GM12864 (cell line): ENCODE measurements around the gene EXOC3L1.

Experiments
- DNase-seq: peaks from one replicate; pipeline ENCODE4 v3.0.0-alpha.2; 2011; ENCODE audit warnings: low read depth
- H3K4me3 ChIP-seq: 2 replicates; pipeline ENCODE4 v1.5.1; 2011; ENCODE audit warnings: mild to moderate bottlenecking, low read depth, low read length, control low read depth
- TF ChIP-seq, protein P1 (sequence below): IDR thresholded peaks from 2 replicates; pipeline ENCODE4 v1.5.1; 2011; ENCODE audit warnings: low read depth, mild to moderate bottlenecking, moderate library complexity, low read length, control low read depth, inconsistent platforms; ENCODE audit errors: missing control alignments

Gene EXOC3L1

DNA sequence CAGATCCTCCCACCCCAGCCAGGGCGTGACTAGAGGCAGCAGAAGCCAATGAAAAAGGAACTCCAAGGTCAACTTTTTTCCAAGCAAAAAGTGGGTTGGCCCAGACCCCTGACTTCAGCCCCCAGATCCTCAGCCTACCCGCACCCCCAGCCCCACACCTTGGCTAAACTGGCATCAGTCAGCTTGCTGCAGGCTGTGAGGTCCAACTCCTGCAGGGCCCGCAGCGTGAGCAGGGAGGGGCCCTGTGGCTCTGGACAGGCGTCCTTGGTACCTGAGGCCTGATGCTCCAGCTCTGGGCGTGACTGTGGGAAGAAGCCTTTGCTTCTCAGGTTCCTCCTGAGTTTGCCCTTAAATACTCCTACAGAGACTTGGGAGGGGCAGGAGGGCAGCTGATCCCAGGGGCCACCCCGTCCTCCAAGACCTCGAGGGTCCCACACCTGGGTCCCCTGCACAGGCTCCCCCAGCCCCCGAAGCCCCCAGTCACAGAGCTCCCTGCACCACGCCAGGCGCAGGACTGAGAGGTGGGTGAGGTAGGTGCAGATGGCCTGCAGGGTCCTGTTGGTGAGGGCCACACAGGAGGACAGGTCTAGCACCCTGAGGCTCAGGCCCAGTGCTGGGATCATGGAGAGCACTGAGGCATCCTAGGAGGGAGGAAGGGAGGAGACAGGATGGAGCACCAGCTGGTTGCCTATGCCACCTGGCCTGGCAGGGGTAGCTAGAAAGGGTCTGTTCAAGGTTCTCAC, 18.4 kb upstream of the EXOC3L1 start:
- no peak for DNase-seq
- H3K4me3 ChIP-seq = no peak overlapping the region
- TF ChIP-seq, protein P1, sequence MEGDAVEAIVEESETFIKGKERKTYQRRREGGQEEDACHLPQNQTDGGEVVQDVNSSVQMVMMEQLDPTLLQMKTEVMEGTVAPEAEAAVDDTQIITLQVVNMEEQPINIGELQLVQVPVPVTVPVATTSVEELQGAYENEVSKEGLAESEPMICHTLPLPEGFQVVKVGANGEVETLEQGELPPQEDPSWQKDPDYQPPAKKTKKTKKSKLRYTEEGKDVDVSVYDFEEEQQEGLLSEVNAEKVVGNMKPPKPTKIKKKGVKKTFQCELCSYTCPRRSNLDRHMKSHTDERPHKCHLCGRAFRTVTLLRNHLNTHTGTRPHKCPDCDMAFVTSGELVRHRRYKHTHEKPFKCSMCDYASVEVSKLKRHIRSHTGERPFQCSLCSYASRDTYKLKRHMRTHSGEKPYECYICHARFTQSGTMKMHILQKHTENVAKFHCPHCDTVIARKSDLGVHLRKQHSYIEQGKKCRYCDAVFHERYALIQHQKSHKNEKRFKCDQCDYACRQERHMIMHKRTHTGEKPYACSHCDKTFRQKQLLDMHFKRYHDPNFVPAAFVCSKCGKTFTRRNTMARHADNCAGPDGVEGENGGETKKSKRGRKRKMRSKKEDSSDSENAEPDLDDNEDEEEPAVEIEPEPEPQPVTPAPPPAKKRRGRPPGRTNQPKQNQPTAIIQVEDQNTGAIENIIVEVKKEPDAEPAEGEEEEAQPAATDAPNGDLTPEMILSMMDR = no peak

DNA sequence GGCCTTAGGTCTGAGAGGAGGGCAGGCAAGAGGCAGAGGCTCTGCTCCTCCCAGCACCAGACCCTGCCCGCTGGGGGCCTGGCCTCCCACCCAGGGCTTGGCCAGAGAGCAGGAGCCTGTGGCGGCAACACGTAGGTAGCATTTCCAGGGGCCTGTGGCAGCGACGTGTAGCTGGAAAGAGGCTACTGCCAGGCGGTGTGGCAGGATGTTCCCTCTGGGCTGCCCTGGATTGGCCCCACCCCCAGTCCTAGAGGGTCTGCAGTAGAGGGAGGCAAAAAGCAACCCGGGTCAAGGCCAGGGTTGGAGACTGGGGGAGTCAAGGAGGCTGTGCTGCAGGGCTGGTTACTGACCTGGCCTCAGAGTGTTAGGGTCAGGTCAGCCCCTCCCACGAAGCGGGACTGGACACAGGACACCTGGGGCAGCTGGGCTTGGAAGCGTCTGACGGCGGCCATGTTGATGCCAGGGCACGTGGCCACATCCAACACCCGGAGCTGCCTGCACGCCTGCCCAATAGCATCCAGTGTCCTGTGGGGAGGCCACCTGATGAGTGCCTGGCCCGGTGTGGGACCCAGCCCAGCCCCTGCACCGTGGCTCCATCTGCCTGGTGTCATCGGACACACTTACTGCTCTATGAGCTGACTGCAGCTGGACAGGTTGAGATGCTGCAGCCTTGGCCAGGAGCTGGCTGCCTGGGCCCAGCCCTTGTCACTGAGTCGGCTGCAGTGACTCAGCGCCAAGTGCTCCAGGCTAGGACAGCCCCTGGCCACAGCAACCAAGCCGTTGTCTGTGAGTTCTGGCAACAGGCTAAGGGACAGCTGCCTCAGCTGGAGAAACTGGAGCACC, 17.5 kb upstream of the EXOC3L1 start:
- no peak for DNase-seq
- TF ChIP-seq, protein P1 = no peak
- no peak overlapping the region for H3K4me3 ChIP-seq

DNA sequence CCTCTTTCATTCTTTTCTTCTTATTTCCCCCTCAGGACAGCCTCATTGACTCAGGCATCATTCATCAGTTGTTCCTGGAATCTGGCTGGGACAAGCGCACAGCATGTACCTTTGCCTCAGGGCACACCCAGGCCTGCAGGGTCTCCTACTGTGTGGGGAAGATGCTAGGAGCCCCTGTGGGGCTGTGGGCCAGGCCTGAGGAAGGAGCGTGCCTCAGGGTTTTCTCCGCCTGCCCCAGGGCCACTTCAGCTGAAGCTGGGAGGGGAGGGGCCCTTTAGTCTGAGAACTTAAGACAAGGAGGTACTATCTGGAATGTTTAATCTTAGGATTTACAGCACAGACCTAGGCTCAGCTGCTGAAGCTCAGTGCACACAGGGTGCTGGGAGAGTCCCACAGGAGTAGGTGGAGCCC, 16.9 kb upstream of the EXOC3L1 start:
- no peak for DNase-seq
- H3K4me3 ChIP-seq = no peak overlapping the region
- TF ChIP-seq, protein P1 = no peak

DNA sequence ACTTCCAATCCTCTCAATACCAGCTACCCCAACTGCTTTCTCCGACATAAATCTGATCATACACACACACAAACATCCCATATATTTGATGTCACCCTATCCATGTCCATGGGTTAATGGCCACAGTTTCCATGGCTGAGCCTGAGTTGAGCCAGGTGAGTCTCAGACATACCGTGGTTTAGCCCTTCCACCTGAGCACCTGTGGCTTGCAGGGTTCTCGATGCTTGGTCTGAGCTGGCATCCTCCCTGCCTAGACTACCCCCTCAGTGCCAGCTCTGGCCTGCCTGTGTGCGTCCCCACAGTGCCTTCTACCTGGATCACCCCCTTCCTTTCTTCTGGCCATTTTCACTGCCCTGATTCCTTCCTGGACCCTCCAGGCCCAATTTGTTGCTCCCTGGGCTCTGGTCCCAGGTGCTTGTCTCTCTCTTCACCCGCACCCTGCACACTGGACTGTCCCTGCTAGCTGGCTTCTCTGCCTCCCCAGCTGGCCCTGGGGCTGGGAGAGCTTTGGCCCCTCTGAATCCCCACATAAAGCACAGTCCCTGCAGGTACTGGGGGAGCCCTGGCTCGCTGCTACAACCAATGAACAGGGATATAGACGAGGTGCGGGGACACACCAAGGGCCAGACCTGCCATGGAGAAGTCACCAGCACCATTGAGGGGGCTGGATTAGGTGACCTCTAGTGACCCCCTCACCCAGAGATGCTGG, 16.3 kb upstream of the EXOC3L1 start:
- TF ChIP-seq, protein P1 = no peak
- H3K4me3 ChIP-seq = no peak overlapping the region
- no peak for DNase-seq

DNA sequence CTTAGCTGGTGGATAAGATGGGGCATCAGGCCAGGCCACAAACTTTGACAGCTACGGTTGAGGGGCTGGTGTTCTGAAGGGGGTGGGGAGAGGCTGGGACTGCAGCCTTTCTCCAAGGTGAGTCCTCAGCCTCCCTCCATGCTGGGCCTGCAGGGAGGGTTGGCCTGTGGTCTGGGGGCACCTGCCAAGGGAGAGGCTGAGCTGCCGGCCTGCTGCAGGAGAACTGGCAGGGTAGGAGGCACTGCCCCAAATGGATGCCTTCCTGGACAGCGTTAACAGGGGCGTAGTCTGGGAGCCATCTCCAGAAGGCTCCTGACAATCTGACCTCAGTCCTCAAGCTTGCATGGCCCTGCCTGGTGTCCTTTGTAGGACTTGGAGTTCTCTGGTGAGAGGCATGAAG, 14.1 kb upstream of the EXOC3L1 start:
- TF ChIP-seq, protein P1 = no peak
- no peak for DNase-seq
- H3K4me3 ChIP-seq = no peak overlapping the region

DNA sequence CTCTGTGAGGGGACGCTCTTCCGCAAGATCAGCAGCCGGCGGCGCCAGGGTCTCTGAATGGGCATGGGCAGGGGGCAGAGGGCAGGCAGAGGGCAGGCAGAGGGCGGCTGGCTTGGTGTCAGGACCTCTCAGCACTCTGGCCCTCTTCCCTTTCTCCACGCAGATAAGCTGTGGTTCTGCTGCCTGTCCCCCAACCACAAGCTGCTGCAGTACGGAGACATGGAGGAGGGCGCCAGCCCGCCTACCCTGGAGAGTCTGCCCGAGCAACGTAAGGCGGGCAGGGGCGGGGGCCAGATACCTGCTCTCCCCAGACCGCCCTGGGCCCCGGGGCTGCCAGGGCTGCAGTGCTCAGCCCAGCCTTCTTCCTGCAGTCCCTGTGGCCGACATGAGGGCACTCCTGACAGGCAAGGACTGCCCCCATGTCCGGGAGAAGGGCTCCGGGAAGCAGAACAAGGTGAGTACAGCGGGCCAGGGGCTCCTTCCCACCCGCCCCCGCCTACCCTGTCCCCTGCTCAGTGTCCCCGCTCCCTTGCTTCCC, 13.1 kb upstream of the EXOC3L1 start:
- H3K4me3 ChIP-seq = no peak overlapping the region
- TF ChIP-seq, protein P1 = no peak
- no peak for DNase-seq
